HG03045 (cell line): ENCODE results near the gene SCFD2.

Experiments used
- ATAC-seq: cut with Tn5 transposase; IDR thresholded peaks from one replicate; pipeline ENCODE4 v1.9.1; 2021; ENCODE audit warnings: mild to moderate bottlenecking, moderate library complexity; ENCODE audit not compliant: unreplicated experiment

The SCFD2 gene

GRCh38 chr4:53019485-53020382 lies 346.1 kb downstream of the SCFD2 start:
- ATAC-seq, result no peak

GRCh38 chr4:53018471-53018870 lies 347.4 kb downstream of the SCFD2 start:
- ATAC-seq, result no peak

DNA sequence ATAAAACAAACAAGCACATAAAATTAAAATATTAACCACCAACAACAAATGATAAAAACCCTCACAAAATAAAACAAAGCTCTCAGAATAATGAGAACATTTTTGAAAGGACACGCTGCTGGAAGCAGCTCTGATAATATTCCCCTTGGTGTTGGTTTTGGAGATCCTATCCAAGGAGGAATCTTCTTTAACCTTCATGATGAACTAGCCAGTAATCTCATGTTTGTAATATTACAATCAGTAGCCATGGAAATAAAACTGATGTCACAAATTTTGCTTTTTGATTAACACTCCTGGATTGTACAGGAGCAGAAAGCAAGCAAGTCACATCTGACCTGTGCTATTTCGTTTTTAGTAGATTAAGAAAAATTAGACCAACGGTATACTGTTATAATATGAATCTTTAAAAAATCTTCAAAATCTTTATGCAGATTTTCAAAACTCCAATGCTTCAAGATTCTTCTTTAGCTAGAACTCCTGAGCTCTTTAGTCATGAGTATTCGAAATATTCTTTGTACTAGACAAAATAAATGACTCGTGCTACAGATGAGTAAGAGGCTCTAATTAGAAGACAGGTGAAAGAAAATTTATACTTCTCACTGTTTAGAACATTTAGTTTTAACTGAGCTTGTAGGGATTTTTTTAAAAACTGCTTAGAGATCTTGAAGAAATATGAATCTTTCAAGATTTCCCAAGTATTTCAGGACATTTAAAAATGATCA lies 349.6 kb downstream of the SCFD2 start:
- ATAC-seq, result no peak

GRCh38 chr4:53015681-53016080 lies 350.2 kb downstream of the SCFD2 start:
- no peak for ATAC-seq

DNA sequence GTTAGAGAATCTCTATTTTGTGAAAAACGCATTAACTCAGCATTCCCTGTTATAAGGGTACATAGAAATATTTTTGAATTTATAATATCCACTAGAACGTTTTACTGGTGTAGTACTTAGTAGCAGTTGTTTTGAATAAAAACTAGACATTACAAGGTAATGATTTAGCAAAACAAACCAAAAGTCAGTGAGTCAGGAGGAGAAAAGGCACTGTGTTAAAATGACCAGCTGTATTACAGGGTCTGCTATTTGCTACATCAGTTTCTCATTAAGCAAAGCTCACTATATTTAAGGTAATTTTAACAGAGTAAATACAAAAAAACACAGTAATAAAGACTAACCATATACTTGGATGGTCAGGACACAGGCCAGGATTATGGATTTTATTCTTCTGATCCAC lies 351.0 kb downstream of the SCFD2 start:
- no peak for ATAC-seq

- no peak for ATAC-seq
Measured at GRCh38 chr4:53013873-53014775, 351.7 kb downstream of the SCFD2 start.

- ATAC-seq, result no peak
Measured at GRCh38 chr4:53012738-53013137, 353.1 kb downstream of the SCFD2 start.

GRCh38 chr4:53011259-53011905 lies 354.5 kb downstream of the SCFD2 start:
- ATAC-seq, result no peak

- no peak for ATAC-seq
Measured at GRCh38 chr4:53010318-53010717, 355.5 kb downstream of the SCFD2 start.

DNA sequence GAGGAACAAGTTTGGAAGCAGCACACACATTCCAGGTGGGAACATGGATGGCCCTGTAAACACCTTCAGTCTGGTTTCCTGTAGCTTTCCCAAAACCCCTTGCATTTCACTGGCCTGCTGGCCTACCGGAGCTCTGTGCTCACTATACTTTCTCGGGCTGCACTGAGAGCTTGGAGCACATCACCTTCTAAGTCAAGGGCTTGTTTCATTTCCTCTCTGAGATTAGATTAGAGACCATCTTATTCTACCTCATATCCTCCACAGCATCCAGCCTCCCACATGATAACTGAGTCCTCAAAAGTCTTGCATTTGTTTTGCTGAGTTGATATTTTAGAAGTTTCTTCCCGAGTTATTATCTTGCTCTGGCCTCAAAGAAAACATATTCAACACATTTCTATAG lies 356.0 kb downstream of the SCFD2 start:
- ATAC-seq, result no peak

DNA sequence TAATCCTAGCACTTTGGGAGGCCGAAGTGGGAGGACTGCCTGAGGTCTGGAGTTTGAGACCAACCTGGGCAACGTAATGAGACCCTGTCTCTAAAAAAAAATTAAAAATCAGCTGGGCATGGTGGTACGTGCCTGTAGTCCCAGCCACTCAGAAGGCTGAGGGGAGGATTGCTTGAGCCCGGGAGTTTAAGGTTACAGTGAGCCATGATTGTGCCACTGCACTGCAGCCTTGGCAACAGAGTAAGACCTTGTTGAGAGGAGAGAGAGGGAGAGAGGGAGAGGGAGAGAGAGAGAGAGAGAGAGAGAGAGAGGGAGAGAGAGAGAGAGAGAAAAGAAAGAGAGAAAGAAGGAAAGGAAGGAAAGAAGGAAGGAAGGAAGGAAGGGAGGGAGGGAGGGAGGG lies 358.8 kb downstream of the SCFD2 start:
- no peak for ATAC-seq

- no peak for ATAC-seq
Measured at GRCh38 chr4:53005808-53006207, 360.1 kb downstream of the SCFD2 start.

DNA sequence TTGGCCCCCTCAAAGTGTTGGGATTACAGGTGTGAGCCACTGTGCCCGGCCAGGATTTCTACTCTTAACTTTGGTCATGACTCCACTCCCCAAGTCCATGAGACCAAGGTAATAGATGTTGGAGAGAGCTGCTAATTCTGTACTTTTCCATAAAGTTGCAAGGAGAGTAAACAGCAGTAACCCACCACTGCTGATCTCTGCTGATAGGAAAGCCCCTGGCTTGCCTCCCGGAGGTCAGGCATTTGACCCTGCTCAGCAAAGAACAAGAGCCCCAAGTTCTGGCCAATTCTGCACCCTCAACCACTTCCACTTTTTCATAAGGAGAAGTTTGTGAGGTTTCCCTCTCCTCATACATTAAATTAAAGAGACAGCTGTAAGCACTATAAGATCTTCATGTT lies 360.7 kb downstream of the SCFD2 start:
- no peak for ATAC-seq

DNA sequence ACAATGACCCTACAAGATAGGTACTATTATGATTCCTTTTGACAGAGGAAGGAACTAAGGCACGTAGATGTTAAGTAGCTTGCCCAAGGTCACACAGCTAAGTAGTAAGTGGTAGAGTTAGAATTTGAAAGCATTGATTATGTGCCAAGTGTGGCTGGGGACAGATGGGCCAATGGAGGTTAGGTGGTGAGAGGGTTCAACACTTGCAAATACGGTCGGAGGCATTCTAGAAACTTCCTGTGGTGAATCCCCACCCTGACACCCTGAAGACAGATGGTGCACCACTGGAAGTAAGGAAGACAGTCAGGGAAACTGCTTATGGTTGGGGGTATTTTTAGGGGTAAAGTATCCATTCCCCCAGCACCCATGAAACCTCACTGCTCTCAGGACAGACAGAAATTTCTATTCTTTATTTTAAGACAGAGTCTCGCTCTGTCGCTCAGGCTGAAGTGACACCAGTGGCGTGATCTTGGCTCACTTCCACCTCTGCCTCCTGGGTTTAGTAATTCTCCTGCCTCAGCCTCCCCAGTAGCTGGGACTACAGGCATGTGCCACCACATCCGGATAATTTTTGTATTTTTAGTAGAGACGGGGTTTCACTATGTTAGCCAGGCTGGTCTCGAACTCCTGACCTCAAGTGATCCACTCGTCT lies 361.2 kb downstream of the SCFD2 start:
- ATAC-seq, result no peak

GRCh38 chr4:53003959-53004358 lies 361.9 kb downstream of the SCFD2 start:
- no peak for ATAC-seq

DNA sequence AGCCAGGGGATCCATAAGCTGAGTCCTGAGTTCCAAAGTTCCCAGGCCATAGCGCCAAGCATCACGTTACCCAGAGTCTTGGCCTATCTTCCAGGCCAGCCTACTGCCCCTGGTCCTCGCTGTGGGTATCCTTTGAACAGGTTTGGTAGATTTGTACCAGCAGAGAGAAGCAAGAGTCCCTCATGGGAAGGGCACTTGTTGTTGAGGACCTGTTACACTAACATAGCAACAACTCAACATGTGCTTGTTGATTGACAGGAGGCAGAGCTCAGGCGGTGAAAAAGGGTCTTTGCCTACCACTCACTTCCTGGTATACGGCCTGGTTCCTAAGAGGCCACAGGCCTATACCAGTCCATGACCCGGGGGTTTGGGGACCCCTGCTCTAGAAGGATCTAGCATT lies 365.3 kb downstream of the SCFD2 start:
- no peak for ATAC-seq

DNA sequence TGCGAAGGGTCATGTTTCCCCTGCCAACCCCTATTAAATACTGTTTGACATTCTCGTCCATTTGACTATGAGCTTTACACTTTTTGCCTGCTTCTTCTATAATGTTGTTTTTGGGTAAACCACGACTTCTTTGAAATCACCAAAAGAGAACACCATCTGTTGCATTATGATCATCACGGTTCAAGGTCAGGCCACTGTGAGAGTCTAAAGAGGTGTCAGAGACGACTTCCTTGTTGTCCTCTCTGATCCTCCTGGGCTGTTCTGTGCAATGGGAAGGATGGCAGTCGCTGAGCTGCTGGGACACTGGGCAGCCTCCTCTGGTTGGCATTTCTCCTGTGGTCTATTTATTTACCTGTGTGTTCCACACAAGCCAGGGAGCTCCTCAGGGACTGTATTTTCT lies 366.2 kb downstream of the SCFD2 start:
- no peak for ATAC-seq

GRCh38 chr4:52998413-52998812 lies 367.4 kb downstream of the SCFD2 start:
- no peak for ATAC-seq

- ATAC-seq, result no peak
Measured at GRCh38 chr4:52997132-52997416, 368.8 kb downstream of the SCFD2 start.
